NCI-H146 (cell line): ENCODE measurements around the gene CKM.
"Not testable (repeated sequence)": the region's sequence is repeated elsewhere in the genome, so short reads cannot be mapped to it uniquely, and the experiment has no call there.

ENCODE experiments used
- DNase-seq: peaks from one replicate; lab custom pipeline; 2025; lab: John Stamatoyannopoulos, UW

Gene CKM

GRCh38 chr19:45349126-45349415 is 26.4 kb upstream of the CKM start:
- no peak for DNase-seq

DNA sequence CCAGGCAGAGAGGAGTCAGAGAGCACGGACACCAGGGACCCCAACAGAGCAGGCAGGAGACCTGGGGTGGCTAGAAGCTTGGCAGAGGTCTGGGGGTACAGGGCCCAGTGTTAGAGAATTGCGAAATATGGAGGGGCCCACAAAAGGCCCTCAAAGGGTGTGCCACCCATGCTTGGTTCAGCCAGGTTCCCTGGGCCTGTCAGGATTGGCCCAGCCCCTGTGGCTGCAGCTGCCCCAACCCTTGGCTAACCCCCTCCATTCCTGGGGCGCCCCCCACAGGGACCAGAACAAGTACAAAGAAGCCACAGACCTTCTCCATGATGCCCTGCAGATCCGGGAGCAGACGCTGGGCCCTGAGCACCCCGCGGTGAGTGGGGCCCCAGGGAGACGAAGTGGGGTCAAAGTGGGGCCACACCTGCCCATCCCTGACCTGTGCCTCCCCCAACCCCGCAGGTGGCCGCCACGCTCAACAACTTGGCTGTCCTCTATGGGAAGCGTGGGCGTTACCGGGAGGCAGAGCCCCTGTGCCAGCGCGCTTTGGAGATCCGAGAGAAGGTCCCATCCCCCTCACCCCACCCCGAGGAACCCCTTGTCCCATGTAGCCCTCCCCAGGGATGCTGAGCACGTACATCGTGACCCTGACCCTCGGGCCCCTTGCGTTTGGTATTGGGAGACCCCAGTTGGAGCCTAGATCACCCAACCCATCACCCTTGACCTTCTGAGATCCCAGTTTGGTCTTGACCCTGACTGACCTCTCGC is 25.9 kb upstream of the CKM start:
- DNase-seq = no peak

GRCh38 chr19:45347570-45348366 is 25.1 kb upstream of the CKM start:
- no peak for DNase-seq

DNA sequence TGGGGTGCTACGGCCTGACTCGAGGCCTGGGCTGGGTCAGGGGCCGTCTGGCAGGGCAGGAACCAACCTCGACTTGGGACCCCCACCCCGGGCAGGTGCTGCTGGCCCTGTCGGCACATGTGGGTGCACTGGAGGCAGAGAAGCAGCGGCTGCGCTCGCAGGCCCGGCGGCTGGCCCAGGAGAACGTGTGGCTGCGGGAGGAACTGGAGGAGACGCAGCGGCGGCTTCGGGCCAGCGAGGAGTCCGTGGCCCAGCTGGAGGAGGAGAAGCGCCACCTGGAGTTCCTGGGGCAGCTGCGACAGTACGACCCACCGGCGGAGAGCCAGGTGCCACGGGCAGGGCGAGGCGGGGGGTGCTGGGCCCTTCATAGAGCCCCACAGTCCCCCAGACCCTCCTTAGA is 23.8 kb upstream of the CKM start:
- peak; percentile 19 for DNase-seq

DNA sequence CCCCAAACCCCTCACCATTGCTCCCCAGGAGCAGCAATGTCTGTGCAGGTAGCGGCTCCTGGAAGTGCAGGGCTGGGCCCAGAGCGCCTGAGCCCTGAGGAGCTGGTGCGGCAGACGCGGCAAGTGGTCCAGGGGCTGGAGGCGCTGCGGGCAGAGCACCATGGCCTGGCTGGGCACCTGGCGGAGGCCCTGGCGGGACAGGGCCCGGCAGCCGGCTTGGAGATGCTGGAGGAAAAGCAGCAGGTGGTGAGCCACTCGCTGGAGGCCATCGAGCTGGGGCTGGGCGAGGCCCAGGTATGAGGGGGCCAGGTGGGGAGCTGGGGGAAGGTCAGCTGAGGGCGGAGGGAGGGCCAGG is 22.8 kb upstream of the CKM start:
- DNase-seq = no peak

DNA sequence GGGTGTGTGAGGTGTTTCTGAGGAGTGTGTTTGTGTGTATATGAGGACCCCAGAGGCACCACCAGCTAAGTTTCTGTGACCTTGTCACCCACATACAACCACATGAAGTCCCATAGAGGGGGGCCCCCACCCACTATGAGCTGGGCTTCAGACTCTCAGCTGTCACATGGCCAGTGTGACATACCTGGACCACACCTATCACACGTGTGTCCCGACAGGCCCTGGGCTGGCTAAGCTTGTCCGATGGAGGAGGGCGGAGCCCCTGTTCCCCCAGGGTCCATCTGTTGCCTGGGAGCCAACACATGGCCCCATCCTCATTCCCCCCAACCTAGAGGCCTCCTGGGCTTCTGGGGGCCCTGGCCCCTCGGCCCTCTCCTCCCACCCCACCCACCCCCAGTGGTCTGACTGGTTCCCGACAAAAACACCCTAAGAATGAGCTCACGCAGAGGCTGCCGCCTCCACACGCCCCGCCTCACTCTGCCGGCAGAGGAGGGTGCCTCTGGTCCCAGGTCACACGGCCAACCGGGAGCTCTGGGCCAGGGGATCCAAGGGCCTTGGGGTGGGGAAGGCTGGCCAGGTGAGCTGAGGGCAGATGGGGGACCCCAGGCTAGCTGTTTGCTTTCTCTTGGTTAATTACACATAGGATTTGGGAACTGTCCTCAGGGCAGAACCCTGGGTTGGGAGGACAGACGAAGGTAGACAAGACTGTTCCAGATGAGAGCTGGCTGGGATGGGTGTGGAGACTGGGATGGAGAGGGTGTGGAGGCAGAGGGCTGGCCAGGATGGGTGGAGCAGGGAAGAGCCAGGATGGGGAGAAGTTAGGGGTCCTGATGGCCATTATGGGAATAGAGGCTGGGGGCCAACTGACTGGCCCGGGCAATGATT is 22.2 kb upstream of the CKM start:
- no peak for DNase-seq

GRCh38 chr19:45342911-45343310 is 20.2 kb upstream of the CKM start:
- DNase-seq = no peak

DNA sequence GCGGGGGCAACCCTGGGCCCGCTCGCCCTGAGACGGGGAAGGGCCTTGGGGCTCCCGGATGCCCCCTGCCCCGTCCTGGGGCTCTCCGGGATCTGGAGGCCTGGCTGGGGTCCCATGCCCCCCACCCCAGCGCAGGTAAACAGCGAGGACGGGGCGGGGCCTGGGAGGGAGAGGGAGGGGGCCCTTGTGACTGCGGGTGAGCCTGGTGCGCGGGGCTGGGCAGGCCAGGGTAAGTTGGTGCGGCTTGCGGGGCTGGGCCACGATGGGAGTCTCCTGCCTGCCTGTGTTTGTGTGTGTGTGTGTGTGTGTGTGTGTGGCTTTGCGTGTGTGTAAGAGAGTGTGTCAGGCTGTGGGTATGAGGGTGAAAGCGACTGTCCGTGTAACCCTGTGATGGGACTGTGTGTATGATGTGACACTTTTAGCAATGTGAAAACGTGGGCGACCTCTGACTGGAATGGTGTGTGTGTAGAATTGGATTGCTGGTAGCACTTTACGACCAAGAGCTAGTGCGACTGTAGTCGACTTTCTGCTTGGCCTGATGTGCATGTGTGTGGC is 18.3 kb upstream of the CKM start:
- peak; percentile 34 for DNase-seq

- DNase-seq = peak; percentile 64
These were observed 17.7 kb upstream of the CKM start, which contains the start of gene KLC3 for GRCh38 chr19:45340232-45340898. TSS of gene KLC3 (plus strand) at chr19:45340750. CDS start at chr19:45345542, 4,792 bp downstream.

DNA sequence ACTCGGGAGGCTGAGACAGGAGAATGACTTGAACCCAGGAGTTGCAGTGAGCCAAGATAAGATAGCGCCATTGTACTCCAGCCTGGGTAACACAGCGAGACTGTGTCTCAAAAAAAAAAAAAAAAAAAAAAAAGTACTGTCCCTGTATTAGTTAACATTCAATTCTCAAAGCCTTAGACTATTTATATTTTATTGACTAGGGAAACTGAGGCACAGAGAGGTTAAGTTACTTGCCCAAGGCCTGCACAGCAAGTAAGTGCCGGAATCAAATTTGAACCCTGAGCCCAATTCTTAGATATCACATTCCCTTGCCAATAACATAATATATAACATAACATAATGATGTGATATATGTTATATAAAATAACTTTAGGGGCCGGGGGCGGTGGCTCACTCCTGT is 17.0 kb upstream of the CKM start:
- DNase-seq = no peak

DNA sequence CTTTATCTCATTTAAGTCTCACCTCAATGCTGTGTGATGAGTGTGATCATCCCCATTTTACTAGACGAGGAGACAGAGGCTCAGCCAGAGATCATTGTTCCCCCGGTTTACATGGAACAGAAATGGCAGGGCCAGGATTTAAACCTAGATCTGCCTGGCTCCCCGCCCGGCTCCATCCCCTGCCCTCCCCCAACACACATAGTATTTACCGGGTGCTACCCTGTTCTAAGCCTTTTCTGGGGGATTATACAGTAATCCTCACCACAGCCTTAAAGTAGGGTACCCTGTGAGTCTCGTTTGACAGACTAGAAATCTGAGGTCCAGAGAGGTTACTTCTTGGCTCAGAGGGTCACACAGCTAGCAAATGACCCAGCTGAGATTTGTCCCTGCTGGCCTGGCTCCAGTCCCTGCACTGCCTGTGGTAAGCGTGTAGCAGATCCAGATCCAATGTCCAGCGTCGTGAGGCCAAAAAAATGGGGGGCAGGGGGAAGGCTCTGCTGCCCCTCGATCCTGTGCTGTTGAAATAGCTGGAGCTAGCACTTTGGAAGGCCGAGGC is 14.1 kb upstream of the CKM start:
- DNase-seq = no peak

GRCh38 chr19:45334881-45335280 is 12.2 kb upstream of the CKM start:
- not testable (repeated sequence) for DNase-seq

DNA sequence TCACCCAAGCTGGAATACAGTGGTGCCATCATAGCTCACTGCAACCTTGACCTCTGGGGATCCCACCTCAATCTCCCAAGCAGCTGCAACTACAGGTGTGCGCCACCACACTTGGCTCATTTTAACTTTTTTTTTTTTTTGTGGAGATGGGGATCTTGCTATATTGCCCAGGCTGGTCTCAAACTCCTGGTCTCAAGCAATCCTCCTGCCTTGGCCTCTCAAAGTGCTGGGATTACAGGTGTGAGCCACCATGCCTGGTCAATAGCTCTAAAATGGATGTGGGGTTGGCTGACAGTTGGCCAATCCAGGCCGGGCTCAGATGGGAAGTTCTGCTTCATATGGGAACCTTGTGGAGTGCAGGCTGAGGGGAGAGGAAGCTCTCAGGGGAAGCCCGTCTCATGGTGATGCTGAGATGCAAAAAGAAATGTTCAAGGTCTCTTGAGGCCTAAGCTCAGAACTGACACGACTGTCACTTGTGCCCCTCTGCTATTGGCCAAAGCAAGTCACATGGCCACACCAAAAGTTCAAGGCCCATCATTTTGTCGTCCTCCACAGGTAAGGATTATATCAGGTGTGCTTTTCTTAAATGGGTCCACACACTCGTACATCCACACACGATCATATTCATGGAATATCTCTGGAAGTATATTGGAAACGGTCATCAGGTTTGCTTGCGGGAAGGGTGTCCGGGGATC is 11.1 kb upstream of the CKM start:
- DNase-seq = no peak

GRCh38 chr19:45331411-45331810 is 8.7 kb upstream of the CKM start:
- peak; percentile 94 for DNase-seq

DNA sequence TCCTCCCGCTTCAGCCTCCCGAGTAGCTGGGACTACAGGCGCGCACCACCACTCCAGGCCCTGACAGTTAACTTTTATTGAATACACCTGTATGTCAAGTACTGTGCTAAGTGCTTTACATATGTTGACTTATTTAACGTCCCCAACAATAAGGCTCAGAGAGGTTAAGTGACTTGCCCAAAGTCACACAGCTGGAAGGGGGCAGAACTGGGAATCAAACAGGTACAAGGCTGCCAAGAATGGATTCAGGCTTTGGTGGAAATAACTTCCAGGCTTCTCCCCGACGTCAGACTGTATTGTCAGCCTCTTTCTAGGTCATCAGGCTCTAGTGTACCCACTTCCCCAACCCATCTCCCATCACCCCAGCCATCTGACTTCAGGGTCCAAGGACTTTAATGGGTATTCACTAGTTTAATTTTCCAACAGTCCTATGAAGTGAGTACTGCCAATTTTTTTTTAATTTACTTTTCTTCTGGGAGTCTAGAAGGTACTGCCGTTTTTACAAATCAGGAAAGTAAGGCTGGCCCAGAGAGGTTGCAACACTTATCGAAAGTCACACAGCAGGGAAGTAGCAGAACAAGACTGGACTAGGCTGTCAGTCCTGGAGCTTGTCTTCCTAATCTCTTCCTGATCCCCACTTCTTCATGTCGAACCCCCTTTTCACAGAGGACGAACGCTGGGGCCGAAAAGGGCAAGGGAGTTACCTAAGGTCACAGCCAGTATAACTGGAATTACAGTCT is 4.9 kb upstream of the CKM start:
- no peak for DNase-seq

- DNase-seq = no peak
These were observed 1.8 kb upstream of the CKM start for GRCh38 chr19:45324349-45324907.

DNA sequence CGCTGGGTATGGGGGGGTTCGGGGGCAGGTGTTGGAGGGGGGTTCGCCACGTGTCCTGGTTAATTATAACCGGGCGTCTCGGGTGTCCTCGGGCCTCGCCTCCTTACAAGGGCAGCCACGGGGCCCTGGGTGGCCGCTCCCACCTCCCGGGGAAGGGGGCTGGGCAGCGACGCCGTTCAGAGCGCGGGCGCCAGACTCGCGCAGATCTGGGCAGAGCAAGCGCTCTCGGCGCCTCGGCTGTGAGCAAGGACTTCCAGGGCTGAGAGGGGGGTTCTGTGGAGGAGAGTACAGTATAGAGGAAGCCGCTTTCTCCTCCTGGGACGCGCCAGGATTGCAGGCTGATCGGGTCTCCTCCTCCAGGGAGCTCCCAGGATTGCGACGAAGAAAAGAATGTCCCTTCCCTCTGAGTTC is 1.0 kb upstream of the CKM start:
- peak; percentile 35 for DNase-seq

GRCh38 chr19:45322311-45322710 is 364 bp downstream of the CKM start:
- DNase-seq = peak; percentile 57

GRCh38 chr19:45321848-45322247 is 827 bp downstream of the CKM start:
- DNase-seq = no peak
